ENCODE measurements around the gene WRAP73. TPM values are rescaled to one million over a fixed set of nuclear protein-coding genes. Genes with fewer than 3 reads are reported as not detected.

The WRAP73 gene
- total and polyA plus RNA-seq, 2 experiments from 2014 or later: 22.6 to 43.3 TPM

DNA sequence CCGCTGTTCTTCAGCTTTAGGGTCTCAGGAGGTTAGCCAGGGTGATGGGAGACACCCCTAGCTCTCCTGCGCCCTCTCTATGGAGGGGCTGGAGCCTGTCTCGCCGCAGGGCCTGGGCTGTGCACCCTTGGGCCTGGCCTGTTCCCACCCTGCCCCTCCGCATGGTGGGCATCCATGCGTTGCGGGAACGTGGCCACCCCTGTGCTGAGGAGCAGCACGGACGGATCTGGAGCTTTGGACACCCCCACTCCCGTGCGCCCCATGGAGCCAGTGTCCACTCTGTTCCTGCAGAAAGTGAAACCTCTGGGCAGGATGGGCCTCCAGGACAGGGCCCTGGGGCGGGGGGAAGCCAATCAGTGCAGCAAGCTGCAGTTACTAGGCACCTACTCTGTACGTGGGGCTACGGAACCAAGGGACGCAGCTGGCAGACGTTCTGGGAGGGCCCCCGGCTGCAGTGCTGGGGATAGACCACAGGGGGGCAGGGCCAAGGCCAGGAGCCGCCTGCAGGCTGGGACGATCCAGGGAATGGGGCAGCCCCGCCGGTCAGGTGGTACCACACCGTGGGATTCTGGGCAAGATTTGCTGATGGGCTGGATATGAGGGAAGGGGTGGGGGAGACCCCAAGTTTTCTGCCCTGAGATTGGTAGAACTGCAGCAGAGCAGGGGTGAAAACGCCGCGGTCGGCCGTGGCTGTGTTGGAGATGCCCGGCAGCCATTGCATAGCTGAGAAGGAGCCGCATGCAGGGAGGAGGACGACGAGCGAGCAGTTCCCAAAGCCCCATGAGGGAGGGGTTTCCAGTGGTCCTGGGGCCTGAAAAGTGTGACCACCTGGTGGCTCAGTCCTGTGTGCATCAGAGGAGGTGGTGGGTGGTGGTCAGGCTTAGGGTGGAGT is 45.7 kb upstream of the WRAP73 start:
- H3F3A ChIP-seq (replicated peaks; ENCODE audit: low read depth): no peaks in the 10 kb centered on the region
- Mint-ChIP-seq H3K27me3 (ENCODE audit: insufficient read depth, low read depth, poor library complexity) (peaks cover 20% of the 10 kb centered on the region), H3K4me1 (peaks cover 7% of the 10 kb centered on the region; the same call in 2 of the 3 replicates), H3K4me3 (peak overlapping the region; percentile 46; the same call in 1 of the 3 replicates), H3K27ac (no peak overlapping the region), H3K36me3 (ENCODE audit: low read depth) (no peaks in the 10 kb centered on the region), H3K9me3 (no peaks in the 10 kb centered on the region; the same call in 2 of the 3 replicates)
- H3K79me2 ChIP-seq (replicated peaks; ENCODE audit: insufficient read depth): no peaks in the 10 kb centered on the region
- no peaks in the 10 kb centered on the region for H4K20me1 ChIP-seq (replicated peaks; ENCODE audit: insufficient read depth)
- DNase-seq (ENCODE audit: low spot score): peak; percentile 91
- TF ChIP-seq CREB1 (CRISPR knock-in tag; IDR thresholded peaks at IDR 0.05; ENCODE audit: low read depth) (no peak), STAT1 (IDR thresholded peaks at IDR 0.05; ENCODE audit: unreplicated experiment) (no peak)
- TF ChIP-seq, protein P1, sequence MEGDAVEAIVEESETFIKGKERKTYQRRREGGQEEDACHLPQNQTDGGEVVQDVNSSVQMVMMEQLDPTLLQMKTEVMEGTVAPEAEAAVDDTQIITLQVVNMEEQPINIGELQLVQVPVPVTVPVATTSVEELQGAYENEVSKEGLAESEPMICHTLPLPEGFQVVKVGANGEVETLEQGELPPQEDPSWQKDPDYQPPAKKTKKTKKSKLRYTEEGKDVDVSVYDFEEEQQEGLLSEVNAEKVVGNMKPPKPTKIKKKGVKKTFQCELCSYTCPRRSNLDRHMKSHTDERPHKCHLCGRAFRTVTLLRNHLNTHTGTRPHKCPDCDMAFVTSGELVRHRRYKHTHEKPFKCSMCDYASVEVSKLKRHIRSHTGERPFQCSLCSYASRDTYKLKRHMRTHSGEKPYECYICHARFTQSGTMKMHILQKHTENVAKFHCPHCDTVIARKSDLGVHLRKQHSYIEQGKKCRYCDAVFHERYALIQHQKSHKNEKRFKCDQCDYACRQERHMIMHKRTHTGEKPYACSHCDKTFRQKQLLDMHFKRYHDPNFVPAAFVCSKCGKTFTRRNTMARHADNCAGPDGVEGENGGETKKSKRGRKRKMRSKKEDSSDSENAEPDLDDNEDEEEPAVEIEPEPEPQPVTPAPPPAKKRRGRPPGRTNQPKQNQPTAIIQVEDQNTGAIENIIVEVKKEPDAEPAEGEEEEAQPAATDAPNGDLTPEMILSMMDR (conservative IDR thresholded peaks at IDR 0.05; ENCODE audit: low read depth in 2 of 2): peak; percentile 70 to 85
- no peaks in the 10 kb centered on the region for H3K9me2 ChIP-seq (ENCODE audit: insufficient read depth)
- no peak overlapping the region for H3K4me3 ChIP-seq
- no peaks in the 10 kb centered on the region for H3K27me3 ChIP-seq (ENCODE audit: insufficient read depth)
- no peak overlapping the region for H3K27ac ChIP-seq (ENCODE audit: low read depth)
- H3K4me2 ChIP-seq: no peak overlapping the region
- no peaks in the 10 kb centered on the region for H3K36me3 ChIP-seq (ENCODE audit: insufficient read depth)
- peak overlapping the region; percentile 59; the same call in 1 of the 2 replicates for H2AFZ ChIP-seq
- ATAC-seq: peak; percentile 95
- no peaks in the 10 kb centered on the region for H3K4me1 ChIP-seq (ENCODE audit: insufficient read depth)

DNA sequence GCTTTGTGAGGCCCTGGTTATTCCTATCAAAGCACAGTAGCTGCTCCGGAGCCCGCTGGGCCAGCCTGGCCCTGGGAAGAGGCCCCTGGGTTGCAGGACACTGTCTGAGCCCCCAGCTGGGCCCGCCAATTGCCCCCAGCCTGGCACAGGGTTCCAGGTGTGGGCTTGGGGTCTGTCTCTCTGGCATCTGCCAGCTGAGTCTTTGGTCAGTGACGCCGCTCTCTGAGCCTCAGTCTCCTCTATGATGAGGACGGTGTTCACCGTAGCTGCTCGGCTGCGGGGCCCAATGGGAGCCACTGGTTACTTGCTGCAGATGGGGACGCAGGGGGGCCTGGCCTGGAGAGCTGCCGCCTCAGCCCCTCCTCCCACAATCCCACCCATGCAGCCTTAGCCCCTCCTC is 43.4 kb upstream of the WRAP73 start:
- Histone ChIP-seq H2AFZ (no peak overlapping the region), H3K4me3 (no peak overlapping the region), H3K27me3 (ENCODE audit: insufficient read depth) (no peaks in the 10 kb centered on the region), H3F3A (replicated peaks; ENCODE audit: low read depth) (no peaks in the 10 kb centered on the region), H3K9me2 (ENCODE audit: insufficient read depth) (no peaks in the 10 kb centered on the region), H3K79me2 (replicated peaks; ENCODE audit: insufficient read depth) (no peaks in the 10 kb centered on the region), H3K4me1 (ENCODE audit: insufficient read depth) (peaks cover 8% of the 10 kb centered on the region; the same call in 1 of the 2 replicates), H3K4me2 (no peak overlapping the region), H3K36me3 (ENCODE audit: insufficient read depth) (no peaks in the 10 kb centered on the region), H4K20me1 (replicated peaks; ENCODE audit: insufficient read depth) (no peaks in the 10 kb centered on the region), H3K27ac (ENCODE audit: low read depth) (no peak overlapping the region)
- ATAC-seq (no peak), DNase-seq (ENCODE audit: low spot score) (no peak)
- Mint-ChIP-seq H3K27me3 (ENCODE audit: insufficient read depth, low read depth, poor library complexity) (peaks cover 19% of the 10 kb centered on the region), H3K27ac (no peak overlapping the region), H3K9me3 (no peaks in the 10 kb centered on the region; the same call in 2 of the 3 replicates), H3K4me1 (peaks cover 17% of the 10 kb centered on the region), H3K36me3 (ENCODE audit: low read depth) (no peaks in the 10 kb centered on the region), H3K4me3 (no peak overlapping the region)
- TF ChIP-seq ZNF114 (CRISPR knock-in tag; IDR thresholded peaks at IDR 0.05): no peak
- TF ChIP-seq EZH2 (IDR thresholded peaks at IDR 0.05; ENCODE audit: low read depth, unreplicated experiment): no peak

DNA sequence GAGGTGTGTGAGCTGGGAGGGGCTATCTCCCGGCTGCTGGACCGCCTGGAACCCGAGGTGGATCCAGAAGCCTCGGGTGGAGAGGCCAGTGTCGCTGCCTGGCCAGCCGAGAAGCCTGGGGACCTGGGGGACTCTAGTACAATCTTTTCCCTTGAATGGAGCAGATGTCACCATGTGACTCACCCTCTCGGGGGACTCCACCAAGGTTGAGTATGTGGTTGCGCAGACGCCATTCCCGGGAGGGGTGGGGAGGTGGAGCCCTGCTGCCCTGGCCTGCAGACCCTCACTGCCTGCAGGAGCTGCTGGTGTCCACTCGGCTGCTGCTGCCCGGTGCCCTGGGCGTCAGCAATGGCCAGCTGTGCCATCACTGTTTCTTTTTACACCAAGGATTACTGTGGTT is 42.7 kb upstream of the WRAP73 start:
- Histone ChIP-seq H3K27ac (ENCODE audit: low read depth) (no peak overlapping the region), H3K4me1 (ENCODE audit: insufficient read depth) (peaks cover 8% of the 10 kb centered on the region; the same call in 1 of the 2 replicates), H3K36me3 (ENCODE audit: insufficient read depth) (no peaks in the 10 kb centered on the region), H3K27me3 (ENCODE audit: insufficient read depth) (no peaks in the 10 kb centered on the region), H2AFZ (no peak overlapping the region), H3K4me3 (no peak overlapping the region), H3F3A (replicated peaks; ENCODE audit: low read depth) (no peaks in the 10 kb centered on the region), H3K4me2 (no peak overlapping the region), H3K79me2 (replicated peaks; ENCODE audit: insufficient read depth) (no peaks in the 10 kb centered on the region), H4K20me1 (replicated peaks; ENCODE audit: insufficient read depth) (no peaks in the 10 kb centered on the region), H3K9me2 (ENCODE audit: insufficient read depth) (no peaks in the 10 kb centered on the region)
- Mint-ChIP-seq H3K4me3 (no peak overlapping the region), H3K4me1 (peaks cover 23% of the 10 kb centered on the region), H3K36me3 (ENCODE audit: low read depth) (no peaks in the 10 kb centered on the region), H3K27ac (no peak overlapping the region), H3K27me3 (ENCODE audit: insufficient read depth, low read depth, poor library complexity) (peaks cover 20% of the 10 kb centered on the region), H3K9me3 (no peaks in the 10 kb centered on the region; the same call in 2 of the 3 replicates)
- ATAC-seq (no peak), DNase-seq (ENCODE audit: low spot score) (no peak)
- TF ChIP-seq, protein P2, sequence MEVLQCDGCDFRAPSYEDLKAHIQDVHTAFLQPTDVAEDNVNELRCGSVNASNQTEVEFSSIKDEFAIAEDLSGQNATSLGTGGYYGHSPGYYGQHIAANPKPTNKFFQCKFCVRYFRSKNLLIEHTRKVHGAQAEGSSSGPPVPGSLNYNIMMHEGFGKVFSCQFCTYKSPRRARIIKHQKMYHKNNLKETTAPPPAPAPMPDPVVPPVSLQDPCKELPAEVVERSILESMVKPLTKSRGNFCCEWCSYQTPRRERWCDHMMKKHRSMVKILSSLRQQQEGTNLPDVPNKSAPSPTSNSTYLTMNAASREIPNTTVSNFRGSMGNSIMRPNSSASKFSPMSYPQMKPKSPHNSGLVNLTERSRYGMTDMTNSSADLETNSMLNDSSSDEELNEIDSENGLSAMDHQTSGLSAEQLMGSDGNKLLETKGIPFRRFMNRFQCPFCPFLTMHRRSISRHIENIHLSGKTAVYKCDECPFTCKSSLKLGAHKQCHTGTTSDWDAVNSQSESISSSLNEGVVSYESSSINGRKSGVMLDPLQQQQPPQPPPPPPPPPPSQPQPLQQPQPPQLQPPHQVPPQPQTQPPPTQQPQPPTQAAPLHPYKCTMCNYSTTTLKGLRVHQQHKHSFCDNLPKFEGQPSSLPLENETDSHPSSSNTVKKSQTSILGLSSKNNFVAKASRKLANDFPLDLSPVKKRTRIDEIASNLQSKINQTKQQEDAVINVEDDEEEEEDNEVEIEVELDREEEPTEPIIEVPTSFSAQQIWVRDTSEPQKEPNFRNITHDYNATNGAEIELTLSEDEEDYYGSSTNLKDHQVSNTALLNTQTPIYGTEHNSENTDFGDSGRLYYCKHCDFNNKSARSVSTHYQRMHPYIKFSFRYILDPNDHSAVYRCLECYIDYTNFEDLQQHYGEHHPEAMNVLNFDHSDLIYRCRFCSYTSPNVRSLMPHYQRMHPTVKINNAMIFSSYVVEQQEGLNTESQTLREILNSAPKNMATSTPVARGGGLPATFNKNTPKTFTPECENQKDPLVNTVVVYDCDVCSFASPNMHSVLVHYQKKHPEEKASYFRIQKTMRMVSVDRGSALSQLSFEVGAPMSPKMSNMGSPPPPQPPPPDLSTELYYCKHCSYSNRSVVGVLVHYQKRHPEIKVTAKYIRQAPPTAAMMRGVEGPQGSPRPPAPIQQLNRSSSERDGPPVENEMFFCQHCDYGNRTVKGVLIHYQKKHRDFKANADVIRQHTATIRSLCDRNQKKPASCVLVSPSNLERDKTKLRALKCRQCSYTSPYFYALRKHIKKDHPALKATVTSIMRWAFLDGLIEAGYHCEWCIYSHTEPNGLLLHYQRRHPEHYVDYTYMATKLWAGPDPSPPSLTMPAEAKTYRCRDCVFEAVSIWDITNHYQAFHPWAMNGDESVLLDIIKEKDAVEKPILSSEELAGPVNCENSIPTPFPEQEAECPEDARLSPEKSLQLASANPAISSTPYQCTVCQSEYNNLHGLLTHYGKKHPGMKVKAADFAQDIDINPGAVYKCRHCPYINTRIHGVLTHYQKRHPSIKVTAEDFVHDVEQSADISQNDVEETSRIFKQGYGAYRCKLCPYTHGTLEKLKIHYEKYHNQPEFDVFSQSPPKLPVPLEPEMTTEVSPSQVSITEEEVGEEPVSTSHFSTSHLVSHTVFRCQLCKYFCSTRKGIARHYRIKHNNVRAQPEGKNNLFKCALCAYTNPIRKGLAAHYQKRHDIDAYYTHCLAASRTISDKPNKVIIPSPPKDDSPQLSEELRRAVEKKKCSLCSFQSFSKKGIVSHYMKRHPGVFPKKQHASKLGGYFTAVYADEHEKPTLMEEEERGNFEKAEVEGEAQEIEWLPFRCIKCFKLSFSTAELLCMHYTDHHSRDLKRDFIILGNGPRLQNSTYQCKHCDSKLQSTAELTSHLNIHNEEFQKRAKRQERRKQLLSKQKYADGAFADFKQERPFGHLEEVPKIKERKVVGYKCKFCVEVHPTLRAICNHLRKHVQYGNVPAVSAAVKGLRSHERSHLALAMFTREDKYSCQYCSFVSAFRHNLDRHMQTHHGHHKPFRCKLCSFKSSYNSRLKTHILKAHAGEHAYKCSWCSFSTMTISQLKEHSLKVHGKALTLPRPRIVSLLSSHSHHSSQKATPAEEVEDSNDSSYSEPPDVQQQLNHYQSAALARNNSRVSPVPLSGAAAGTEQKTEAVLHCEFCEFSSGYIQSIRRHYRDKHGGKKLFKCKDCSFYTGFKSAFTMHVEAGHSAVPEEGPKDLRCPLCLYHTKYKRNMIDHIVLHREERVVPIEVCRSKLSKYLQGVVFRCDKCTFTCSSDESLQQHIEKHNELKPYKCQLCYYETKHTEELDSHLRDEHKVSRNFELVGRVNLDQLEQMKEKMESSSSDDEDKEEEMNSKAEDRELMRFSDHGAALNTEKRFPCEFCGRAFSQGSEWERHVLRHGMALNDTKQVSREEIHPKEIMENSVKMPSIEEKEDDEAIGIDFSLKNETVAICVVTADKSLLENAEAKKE (CRISPR knock-in tag; IDR thresholded peaks at IDR 0.05): no peak

Data from GM23338 (cell line).